OCI-LY3 (cell line): ENCODE results near the gene CFAP74.

ENCODE experiments used
- CTCF ChIP-seq: fragments of 200-600, 300-600 bp; sonication (generic); IDR thresholded peaks from 2 replicates; pipeline ENCODE4 v1.5.1; 2014; ENCODE audit warnings: antibody characterized with exemption, low read length, low read depth
- EZH2phosphoT487 ChIP-seq: fragments of 200-600 bp; shearing (Covaris generic); IDR thresholded peaks from 2 replicates; pipeline ENCODE4 v1.6.1; 2018; ENCODE audit warnings: antibody characterized with exemption, mixed run types, low read depth

DNA sequence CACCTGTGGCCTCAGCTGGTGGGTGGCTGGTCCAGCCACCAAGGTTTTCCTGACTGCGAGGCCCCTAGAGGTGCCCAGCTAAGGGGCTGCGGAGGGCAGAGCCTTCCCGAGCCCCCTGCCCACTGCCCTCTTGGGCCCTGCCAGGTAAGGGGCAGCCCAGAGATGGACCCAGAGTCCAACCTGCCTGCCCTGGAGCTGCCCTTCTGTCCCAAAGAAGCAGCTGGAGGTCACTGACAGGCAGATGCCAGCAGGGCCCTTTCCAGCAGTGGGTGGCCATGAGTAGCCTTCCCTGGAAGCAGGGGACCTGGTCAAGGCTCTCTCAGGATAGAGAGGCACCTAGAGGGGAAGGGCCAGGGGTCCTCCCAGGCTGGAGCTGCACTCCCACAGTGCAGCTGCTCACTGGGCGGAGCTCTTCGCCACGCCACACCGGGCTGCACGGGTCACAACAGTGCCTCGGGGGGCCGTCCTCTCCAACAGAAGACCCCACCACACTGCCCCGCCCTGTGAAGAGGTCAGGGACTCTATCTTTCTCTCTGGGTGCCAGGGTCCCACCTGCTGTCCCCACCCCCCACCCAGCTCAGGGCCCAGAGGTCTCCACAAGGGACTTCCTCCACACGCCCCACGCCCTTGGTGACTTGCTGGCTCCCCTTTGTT is 101.8 kb downstream of the CFAP74 start:
- TF ChIP-seq CTCF = no peak
- TF ChIP-seq EZH2phosphoT487 = no peak
